Measurements from ENCODE around the gene FAM170B. TPM values are rescaled to one million over a fixed set of nuclear protein-coding genes. Genes with fewer than 3 reads are reported as not detected.

Gene FAM170B
- total and polyA plus RNA-seq, 4 donors, result 0.13 to 0.34 TPM; not detected in 2

DNA sequence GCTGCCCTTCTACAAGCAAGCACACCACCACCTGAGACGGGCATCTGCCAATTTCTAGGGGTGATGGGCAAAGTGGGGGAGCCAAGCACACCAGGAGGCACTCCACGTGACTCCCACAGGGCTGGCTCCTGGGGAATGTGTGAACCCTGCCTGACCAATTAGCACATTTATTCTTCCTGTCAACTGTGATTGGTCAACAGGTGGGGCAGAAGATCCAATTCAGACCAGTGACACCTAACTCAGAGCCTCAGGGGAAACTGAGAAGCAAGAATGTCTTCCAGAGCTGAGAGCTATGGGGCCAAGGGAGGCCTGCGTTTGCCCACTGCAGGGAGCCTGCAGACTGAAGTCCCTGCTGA, 38.9 kb upstream of the FAM170B start:
- ATAC-seq (ENCODE audit: insufficient read depth, low FRiP score), result no peak

DNA sequence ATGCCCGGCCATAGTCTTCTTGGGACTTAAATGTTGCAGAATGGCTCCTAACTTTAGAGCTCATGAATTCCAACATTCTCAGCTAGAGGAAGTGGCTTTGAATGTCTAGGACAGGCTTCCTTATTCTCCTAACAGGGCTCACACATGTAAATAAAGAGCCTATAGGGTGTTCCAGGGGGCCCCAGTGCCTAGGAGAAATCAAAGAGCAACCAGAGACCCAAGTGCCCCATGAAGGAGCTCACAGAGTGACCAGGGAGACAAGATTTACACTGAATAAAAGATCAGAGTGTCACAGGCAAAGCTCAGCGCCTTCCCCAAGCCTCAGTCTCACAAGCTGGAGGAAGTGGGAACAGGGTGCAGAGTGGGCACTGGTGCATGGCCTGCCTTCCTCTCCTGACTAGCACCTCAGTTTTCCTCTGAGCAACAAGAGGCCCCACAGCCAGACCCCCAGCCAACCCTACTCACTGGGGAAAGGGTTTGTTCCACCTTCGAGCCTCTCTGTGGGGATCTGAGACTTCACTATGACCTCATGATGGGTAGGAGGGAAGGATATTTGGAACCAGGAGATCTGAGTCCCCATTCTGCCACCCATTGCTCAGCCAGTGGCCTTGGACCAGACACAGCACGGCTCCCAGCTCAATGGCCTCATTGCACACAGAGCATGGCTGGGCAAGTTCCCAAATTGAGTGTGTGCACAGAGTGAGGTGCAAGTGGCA, 38.4 kb upstream of the FAM170B start:
- TF ChIP-seq, protein P1, sequence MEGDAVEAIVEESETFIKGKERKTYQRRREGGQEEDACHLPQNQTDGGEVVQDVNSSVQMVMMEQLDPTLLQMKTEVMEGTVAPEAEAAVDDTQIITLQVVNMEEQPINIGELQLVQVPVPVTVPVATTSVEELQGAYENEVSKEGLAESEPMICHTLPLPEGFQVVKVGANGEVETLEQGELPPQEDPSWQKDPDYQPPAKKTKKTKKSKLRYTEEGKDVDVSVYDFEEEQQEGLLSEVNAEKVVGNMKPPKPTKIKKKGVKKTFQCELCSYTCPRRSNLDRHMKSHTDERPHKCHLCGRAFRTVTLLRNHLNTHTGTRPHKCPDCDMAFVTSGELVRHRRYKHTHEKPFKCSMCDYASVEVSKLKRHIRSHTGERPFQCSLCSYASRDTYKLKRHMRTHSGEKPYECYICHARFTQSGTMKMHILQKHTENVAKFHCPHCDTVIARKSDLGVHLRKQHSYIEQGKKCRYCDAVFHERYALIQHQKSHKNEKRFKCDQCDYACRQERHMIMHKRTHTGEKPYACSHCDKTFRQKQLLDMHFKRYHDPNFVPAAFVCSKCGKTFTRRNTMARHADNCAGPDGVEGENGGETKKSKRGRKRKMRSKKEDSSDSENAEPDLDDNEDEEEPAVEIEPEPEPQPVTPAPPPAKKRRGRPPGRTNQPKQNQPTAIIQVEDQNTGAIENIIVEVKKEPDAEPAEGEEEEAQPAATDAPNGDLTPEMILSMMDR (IDR thresholded peaks at IDR 0.05; ENCODE audit: control extremely low read depth, extremely low read depth), result no peak

More for the DNA sequence above, 38.9 kb upstream of the FAM170B start:
- Histone ChIP-seq H3K4me3 (no peak overlapping the region), H3K4me1 (ENCODE audit: control insufficient read depth in 5 of 5, insufficient read depth in 5 of 5, low read length in 5 of 5) (peaks cover 0 to 8% (median 5%) of the 10 kb centered on the region in 5 donors), H3K36me3 (ENCODE audit: control insufficient read depth in 4 of 4, insufficient read depth in 4 of 4, low read length in 4 of 4) (no peaks in the 10 kb centered on the region), H3K9ac (ENCODE audit: insufficient read depth in 1 of 2, low read length in 2 of 2) (no peak overlapping the region), H3K27ac (ENCODE audit: low read depth in 1 of 2, low read length in 1 of 2) (no peak overlapping the region), H3K9me3 (ENCODE audit: control insufficient read depth in 4 of 4, insufficient read depth in 3 of 4, low read length in 3 of 4) (no peaks in the 10 kb centered on the region), H3K27me3 (ENCODE audit: control insufficient read depth in 3 of 3, insufficient read depth in 3 of 3, low read length in 2 of 3) (no peaks in the 10 kb centered on the region)
- TF ChIP-seq, protein P1 (IDR thresholded peaks at IDR 0.05; ENCODE audit: control extremely low read depth, extremely low read depth), result no peak
- WGBS, 2 donors, result 86 to 94% methylated on average over 3 of the region's 3 CpGs
- no peak for DNase-seq

DNA sequence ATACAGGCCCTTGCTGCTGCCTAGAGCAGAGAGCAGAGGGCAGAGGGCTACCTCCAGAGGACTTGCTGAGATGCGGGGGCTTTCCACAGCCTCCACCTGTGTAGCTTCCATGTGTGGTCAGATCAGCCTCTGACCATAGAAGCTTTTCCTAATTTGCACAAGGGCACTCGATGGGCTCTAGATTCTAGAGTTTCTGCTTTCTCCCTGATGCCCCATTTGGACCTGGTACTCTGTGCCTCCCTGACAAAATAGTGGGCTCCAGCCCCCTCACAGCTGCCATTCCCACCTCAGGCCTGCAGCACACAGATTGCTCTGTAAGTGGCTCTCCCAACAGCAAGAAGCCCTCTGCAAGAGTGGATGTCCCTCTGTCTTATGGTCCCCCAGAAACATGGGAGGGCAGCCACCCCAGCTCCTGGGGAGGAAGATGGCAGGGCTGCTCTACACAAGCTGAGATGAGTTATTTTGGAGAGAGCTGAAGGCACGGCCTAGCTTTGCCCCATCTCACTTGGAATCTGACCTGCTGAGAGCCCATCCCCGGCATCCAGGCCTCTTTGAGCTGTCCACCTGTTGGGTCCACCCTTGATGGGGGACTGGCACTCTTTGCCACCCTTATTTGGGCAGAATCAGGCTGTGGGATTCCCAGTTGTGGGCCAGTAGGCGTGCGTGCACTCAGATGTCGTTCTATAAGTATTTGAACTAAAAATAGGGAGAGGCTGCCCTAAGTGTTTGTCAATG, 37.7 kb upstream of the FAM170B start:
- H3K27me3 ChIP-seq (ENCODE audit: control insufficient read depth in 3 of 3, insufficient read depth in 3 of 3, low read length in 2 of 3), result no peaks in the 10 kb centered on the region
- 77 to 89% methylated on average over 7 of the region's 7 CpGs for WGBS, 2 donors
- no peak overlapping the region for H3K27ac ChIP-seq (ENCODE audit: low read depth in 1 of 2, low read length in 1 of 2)
- no peak overlapping the region for H3K9ac ChIP-seq (ENCODE audit: insufficient read depth in 1 of 2, low read length in 2 of 2)
- H3K36me3 ChIP-seq (ENCODE audit: control insufficient read depth in 4 of 4, insufficient read depth in 4 of 4, low read length in 4 of 4), result no peaks in the 10 kb centered on the region
- no peak for DNase-seq
- peaks cover 0 to under 1% (median 0%) of the 10 kb centered on the region in 5 donors for H3K4me1 ChIP-seq (ENCODE audit: control insufficient read depth in 5 of 5, insufficient read depth in 5 of 5, low read length in 5 of 5)
- peaks cover 0 to 3% (median 0%) of the 10 kb centered on the region in 4 donors for H3K9me3 ChIP-seq (ENCODE audit: control insufficient read depth in 4 of 4, insufficient read depth in 3 of 4, low read length in 3 of 4)
- H3K4me3 ChIP-seq, result no peak overlapping the region
- ATAC-seq (ENCODE audit: insufficient read depth, low FRiP score), result no peak
- TF ChIP-seq, protein P1 (IDR thresholded peaks at IDR 0.05; ENCODE audit: control extremely low read depth, extremely low read depth), result no peak

More for the DNA sequence above, 38.4 kb upstream of the FAM170B start:
- H3K27ac ChIP-seq (ENCODE audit: low read depth in 1 of 2, low read length in 1 of 2), result no peak overlapping the region
- H3K9me3 ChIP-seq (ENCODE audit: control insufficient read depth in 4 of 4, insufficient read depth in 3 of 4, low read length in 3 of 4), result no peaks in the 10 kb centered on the region
- no peak for ATAC-seq (ENCODE audit: insufficient read depth, low FRiP score)
- no peak overlapping the region for H3K9ac ChIP-seq (ENCODE audit: insufficient read depth in 1 of 2, low read length in 2 of 2)
- H3K4me1 ChIP-seq (ENCODE audit: control insufficient read depth in 5 of 5, insufficient read depth in 5 of 5, low read length in 5 of 5), result peaks cover 0 to 7% (median 5%) of the 10 kb centered on the region in 5 donors
- H3K4me3 ChIP-seq, result no peak overlapping the region
- no peak for DNase-seq
- 86 to 96% methylated on average over 4 of the region's 4 CpGs for WGBS, 2 donors
- H3K27me3 ChIP-seq (ENCODE audit: control insufficient read depth in 3 of 3, insufficient read depth in 3 of 3, low read length in 2 of 3), result no peaks in the 10 kb centered on the region
- H3K36me3 ChIP-seq (ENCODE audit: control insufficient read depth in 4 of 4, insufficient read depth in 4 of 4, low read length in 4 of 4), result no peaks in the 10 kb centered on the region

All from lung (tissue), 12 donors.